ENCODE measurements around the gene TLR2.

GRCh38 chr4:153731239-153731638 is 47.2 kb downstream of the TLR2 start:
- TF ChIP-seq POLR2AphosphoS5 (IDR thresholded peaks at IDR 0.05): no peak
- no peak for TF ChIP-seq CTCF (IDR thresholded peaks at IDR 0.05)
- no peak for TF ChIP-seq POLR2A (IDR thresholded peaks at IDR 0.05)
